PC-9 (cell line): ENCODE results near the gene CACNG8.

ENCODE experiments used
- EZH2 ChIP-seq: fragments of 200-600 bp; sonication (generic); IDR thresholded peaks from 2 replicates; pipeline ENCODE4 v1.8.0; 2017; ENCODE audit warnings: antibody characterized with exemption, low read depth
- TF ChIP-seq, protein P1 (sequence below): fragments of 200-600 bp; sonication (generic); conservative IDR thresholded peaks from 2 replicates; pipeline ENCODE4 v1.6.1; 2017; ENCODE audit warnings: mixed run types, antibody characterized with exemption, mild to moderate bottlenecking, moderate library complexity

DNA sequence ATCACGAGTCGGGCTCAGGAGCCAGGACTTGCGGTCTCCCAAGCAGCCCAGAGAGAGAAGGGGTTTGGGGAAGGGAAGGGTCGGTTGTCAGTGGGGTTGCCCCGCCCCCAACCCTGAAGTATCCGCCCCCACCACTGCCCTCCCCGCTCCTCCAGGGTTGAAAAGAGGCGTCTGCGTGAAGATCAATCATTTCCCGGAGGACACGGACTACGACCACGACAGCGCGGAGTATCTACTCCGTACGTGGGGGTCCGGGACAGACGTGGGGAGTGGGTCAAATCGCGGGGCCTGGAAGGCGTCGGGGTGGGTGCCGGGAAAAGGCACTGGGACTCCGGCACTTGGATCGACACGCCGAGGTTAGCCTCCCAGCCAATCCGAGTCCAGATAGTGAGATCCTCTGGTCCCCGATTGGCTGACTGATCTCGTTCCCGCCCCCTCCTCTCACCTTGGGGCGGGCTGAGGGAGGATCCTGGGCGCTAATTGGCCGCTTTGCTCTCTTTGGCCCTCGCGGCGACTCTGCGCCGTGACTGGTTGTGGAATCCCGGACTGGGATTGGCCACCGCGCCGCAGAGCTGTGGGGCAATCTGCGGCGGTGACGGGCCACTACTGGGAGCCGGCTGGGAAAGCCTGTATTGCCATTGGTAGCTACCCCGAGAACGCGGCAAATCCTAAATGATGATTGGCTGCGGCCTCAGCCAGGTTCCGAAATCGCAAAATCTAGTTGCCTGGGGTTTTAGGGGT lies 15.4 kb downstream of the CACNG8 start:
- TF ChIP-seq, protein P1, sequence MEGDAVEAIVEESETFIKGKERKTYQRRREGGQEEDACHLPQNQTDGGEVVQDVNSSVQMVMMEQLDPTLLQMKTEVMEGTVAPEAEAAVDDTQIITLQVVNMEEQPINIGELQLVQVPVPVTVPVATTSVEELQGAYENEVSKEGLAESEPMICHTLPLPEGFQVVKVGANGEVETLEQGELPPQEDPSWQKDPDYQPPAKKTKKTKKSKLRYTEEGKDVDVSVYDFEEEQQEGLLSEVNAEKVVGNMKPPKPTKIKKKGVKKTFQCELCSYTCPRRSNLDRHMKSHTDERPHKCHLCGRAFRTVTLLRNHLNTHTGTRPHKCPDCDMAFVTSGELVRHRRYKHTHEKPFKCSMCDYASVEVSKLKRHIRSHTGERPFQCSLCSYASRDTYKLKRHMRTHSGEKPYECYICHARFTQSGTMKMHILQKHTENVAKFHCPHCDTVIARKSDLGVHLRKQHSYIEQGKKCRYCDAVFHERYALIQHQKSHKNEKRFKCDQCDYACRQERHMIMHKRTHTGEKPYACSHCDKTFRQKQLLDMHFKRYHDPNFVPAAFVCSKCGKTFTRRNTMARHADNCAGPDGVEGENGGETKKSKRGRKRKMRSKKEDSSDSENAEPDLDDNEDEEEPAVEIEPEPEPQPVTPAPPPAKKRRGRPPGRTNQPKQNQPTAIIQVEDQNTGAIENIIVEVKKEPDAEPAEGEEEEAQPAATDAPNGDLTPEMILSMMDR, result no peak
- TF ChIP-seq EZH2, result no peak
